GM12878 (cell line): ENCODE measurements around the gene ERFL. TPM values are rescaled to one million over a fixed set of nuclear protein-coding genes. Genes with fewer than 3 reads are reported as not detected.

ENCODE experiments used
- ATAC-seq: fragments of 200-7000 bp; cut with Tn5 transposase; 3 replicates; pipeline ENCODE4 v1.9.1; 2020; ENCODE audit warnings: mild to moderate bottlenecking, moderate library complexity
- BruUV-seq: library from RNA; stranded (reverse); fragments of 400-500 nt; replicated peaks from 2 replicates; lab custom pipeline; 2021; lab: Mats Ljungman, UMichigan
- CTCF ChIA-PET: fragments of 300-600 bp; sonication (Branson Sonifier 250); formaldehyde crosslinking; extraction: SDS; loops from one replicate; lab custom pipeline; 2021; ENCODE audit warnings: inconsistent platforms; lab: Yijun Ruan, JAX
- POLR2A ChIA-PET: fragments of 350-600 bp; formaldehyde crosslinking; extraction: SDS; loops from one replicate; lab custom pipeline; 2021; ENCODE audit warnings: inconsistent platforms; lab: Charles Lee
- RAD21 ChIA-PET: fragments of 300-600 bp; sonication (Branson Sonifier 250); formaldehyde crosslinking; loops from one replicate; lab custom pipeline; 2023; ENCODE audit warnings: antibody characterized with exemption; ENCODE audit not compliant: unreplicated experiment; lab: Charles Lee
- SMC1A ChIA-PET: fragments of 300-600 bp; sonication (Branson Sonifier 250); formaldehyde crosslinking; loops from one replicate; lab custom pipeline; 2023; ENCODE audit not compliant: unreplicated experiment, uncharacterized antibody; lab: Charles Lee
- DNase-seq: peaks from one replicate; pipeline ENCODE4 v3.0.0-alpha.2; 2011; ENCODE audit warnings: low read depth, low spot score
- FAIRE-seq: peaks from 3 replicates; lab custom pipeline; 2011; peaks lifted over from hg19 to GRCh38; lab: Jason Lieb, UNC
- H2AFZ ChIP-seq: 2 replicates; pipeline ENCODE4 v1.6.0; 2011; ENCODE audit warnings: low read depth, low read length, control low read depth; ENCODE audit not compliant: control insufficient read depth
- H3K27ac ChIP-seq: 2 replicates; pipeline ENCODE4 v1.5.1; 2011; ENCODE audit warnings: control low read depth; ENCODE audit not compliant: control insufficient read depth, insufficient read depth
- H3K27me3 ChIP-seq, 2 experiments: replicated peaks in 1 of 2; 2 replicates each; pipeline versions ENCODE4 v1.6.0 to v1.6.1; 2011; ENCODE audit warnings: low read length in 1 of 2; ENCODE audit not compliant: control insufficient read depth in 2 of 2, insufficient read depth in 2 of 2
- H3K36me3 ChIP-seq, 2 experiments: 2 replicates each; pipeline ENCODE4 v1.5.1; 2011; ENCODE audit warnings: low read length in 1 of 2; ENCODE audit not compliant: control insufficient read depth in 2 of 2, insufficient read depth in 2 of 2
- H3K4me1 ChIP-seq: 2 replicates; pipeline ENCODE4 v1.6.1; 2011; ENCODE audit warnings: mild to moderate bottlenecking, low read length, moderate library complexity, mixed read lengths; ENCODE audit not compliant: control insufficient read depth, insufficient read depth
- H3K4me2 ChIP-seq: 2 replicates; pipeline ENCODE4 v1.6.0; 2011; ENCODE audit warnings: control low read depth; ENCODE audit not compliant: control insufficient read depth, insufficient read depth
- H3K4me3 ChIP-seq: fragments of 200-600 bp; sonication (generic); 2 replicates; pipeline ENCODE4 v1.5.1; 2016
- H3K79me2 ChIP-seq: 2 replicates; pipeline ENCODE4 v1.6.0; 2011; ENCODE audit warnings: low read length; ENCODE audit not compliant: control insufficient read depth, insufficient read depth
- H3K9ac ChIP-seq: 2 replicates; pipeline ENCODE4 v1.8.0; 2011; ENCODE audit warnings: low read length, control low read depth, mixed read lengths; ENCODE audit not compliant: control insufficient read depth, insufficient read depth
- H3K9me3 ChIP-seq: replicated peaks from 3 replicates; pipeline ENCODE4 v1.5.1; 2011; ENCODE audit warnings: mild to moderate bottlenecking, low read length; ENCODE audit not compliant: control insufficient read depth, insufficient read depth
- H4K20me1 ChIP-seq: 2 replicates; pipeline ENCODE4 v1.6.0; 2011; ENCODE audit not compliant: control insufficient read depth, insufficient read depth
- BHLHE40 ChIP-seq, 2 experiments: fragments of 450-650 bp in 1 of 2; IDR thresholded peaks; 2 replicates each; pipeline ENCODE4 v1.6.1; 2011 to 2017; ENCODE audit warnings: low read depth in 2 of 2, borderline replicate concordance in 1 of 2, improper control_type of control experiment in 1 of 2, low read length in 1 of 2, mild to moderate bottlenecking in 1 of 2
- GATAD2B ChIP-seq: fragments of 450-650 bp; conservative IDR thresholded peaks from 2 replicates; pipeline ENCODE4 v1.6.1; 2017; ENCODE audit warnings: low read depth, mild to moderate bottlenecking, moderate library complexity
- IKZF1 ChIP-seq: fragments of 450-650 bp; conservative IDR thresholded peaks from 2 replicates; pipeline ENCODE4 v1.6.1; 2017; ENCODE audit warnings: antibody characterized with exemption, mild to moderate bottlenecking
- RCOR1 ChIP-seq: conservative IDR thresholded peaks from 2 replicates; pipeline ENCODE4 v1.6.1; 2012; ENCODE audit warnings: low read depth, low read length, improper control_type of control experiment
- RELA ChIP-seq: fragments of 450-650 bp; IDR thresholded peaks from 2 replicates; pipeline ENCODE4 v1.8.0; 2014; ENCODE audit warnings: borderline replicate concordance; ENCODE audit not compliant: partially characterized antibody
- SIN3A ChIP-seq: IDR thresholded peaks from 2 replicates; pipeline ENCODE4 v1.6.1; 2012; ENCODE audit warnings: low read depth, low read length, improper control_type of control experiment
- SMARCA5 ChIP-seq: fragments of 450-650 bp; IDR thresholded peaks from 2 replicates; pipeline ENCODE4 v1.6.1; 2017; ENCODE audit warnings: mild to moderate bottlenecking
- SREBF1 ChIP-seq: IDR thresholded peaks from 2 replicates; pipeline ENCODE4 v1.6.1; 2012; ENCODE audit warnings: mild to moderate bottlenecking, low read length
- SUZ12 ChIP-seq: fragments of 200-600 bp; sonication (generic); IDR thresholded peaks from one replicate; pipeline ENCODE4 v1.6.1; 2018; ENCODE audit warnings: antibody characterized with exemption, mild to moderate bottlenecking; ENCODE audit not compliant: unreplicated experiment
- ZZZ3 ChIP-seq: IDR thresholded peaks from 2 replicates; pipeline ENCODE4 v1.6.1; 2011; ENCODE audit warnings: low read depth; ENCODE audit not compliant: control insufficient read depth, insufficient read length
- WGBS: methylation state at CpG from one replicate; pipeline ENCODE4 v1.1.6; 2016; ENCODE audit warnings: low lambda C conversion rate; ENCODE audit not compliant: insufficient replicate concordance, insufficient coverage; ENCODE audit errors: missing lambda C conversion rate; 5-methylcytosine and 5-hydroxymethylcytosine counted together
- in situ Hi-C: fragments of 300-500 bp; cut with MboI; formaldehyde crosslinking; loops from 9 replicates; pipeline ENCODE4 v1.14.3; 2018; ENCODE audit warnings: mixed read lengths
- intact Hi-C: fragments of 100-400 bp; cut with micrococcal nuclease; formaldehyde crosslinking; loops from one replicate; pipeline ENCODE4 v1.14.2; 2022; ENCODE audit not compliant: unreplicated experiment
- polyA plus RNA-seq, 11 experiments: library from polyadenylated mRNA; depleted of rRNA in 4 of 11; unstranded in 6 of 11; stranded (reverse) in 5 of 11; fragments of >200 nt; fragmentation: Nextera tagmentation in 4 of 11; fragmentation: Illumina TruSeq in 1 of 11; extraction: Ambion mirVana in 4 of 11; extraction: Trizol in 1 of 11; gene quantifications; 1 replicate in 1 of 11; 2 replicates in 10 of 11; pipeline versions ENCODE4 v1.2.1 to v1.2.3, GENCODE V29; 2011 to 2016; ENCODE audit warnings: inconsistent platforms in 2 of 11, missing spikeins in 2 of 11, low read depth in 1 of 11
- total RNA-seq, 4 experiments: library from RNA; depleted of rRNA in 3 of 4; stranded (reverse); fragments of >200 nt in 3 of 4; fragmentation: Illumina TruSeq in 1 of 4; extraction: Trizol in 1 of 4; gene quantifications; 2 replicates each; pipeline versions ENCODE4 v1.2.1 to v1.2.3, GENCODE V29; 2013 to 2021
- TF ChIP-seq, protein P1 (sequence below): fragments of 450-650 bp; IDR thresholded peaks from 2 replicates; pipeline ENCODE4 v1.6.1; 2017; ENCODE audit warnings: low read depth, mild to moderate bottlenecking, moderate library complexity
- TF ChIP-seq, protein P2 (sequence below): IDR thresholded peaks from 2 replicates; pipeline ENCODE4 v1.6.1; 2012; ENCODE audit warnings: low read depth, low read length, improper control_type of control experiment
- TF ChIP-seq, protein P3 (sequence below): fragments of 450-650 bp; IDR thresholded peaks from 2 replicates; pipeline ENCODE4 v1.6.1; 2018; ENCODE audit warnings: mild to moderate bottlenecking, low read depth, moderate library complexity; ENCODE audit not compliant: partially characterized antibody
- TF ChIP-seq, protein P4 (sequence below): fragments of 450-650 bp; IDR thresholded peaks from 2 replicates; pipeline ENCODE4 v1.6.1; 2017; ENCODE audit warnings: mild to moderate bottlenecking

ERFL gene
- total and polyA plus RNA-seq, 10 of the 15 experiments (the other 5 are each of a cell fraction or from before 2014, with no cell fraction given), result 0.04 to 0.10 (median 0.05) TPM; not detected in 7

DNA sequence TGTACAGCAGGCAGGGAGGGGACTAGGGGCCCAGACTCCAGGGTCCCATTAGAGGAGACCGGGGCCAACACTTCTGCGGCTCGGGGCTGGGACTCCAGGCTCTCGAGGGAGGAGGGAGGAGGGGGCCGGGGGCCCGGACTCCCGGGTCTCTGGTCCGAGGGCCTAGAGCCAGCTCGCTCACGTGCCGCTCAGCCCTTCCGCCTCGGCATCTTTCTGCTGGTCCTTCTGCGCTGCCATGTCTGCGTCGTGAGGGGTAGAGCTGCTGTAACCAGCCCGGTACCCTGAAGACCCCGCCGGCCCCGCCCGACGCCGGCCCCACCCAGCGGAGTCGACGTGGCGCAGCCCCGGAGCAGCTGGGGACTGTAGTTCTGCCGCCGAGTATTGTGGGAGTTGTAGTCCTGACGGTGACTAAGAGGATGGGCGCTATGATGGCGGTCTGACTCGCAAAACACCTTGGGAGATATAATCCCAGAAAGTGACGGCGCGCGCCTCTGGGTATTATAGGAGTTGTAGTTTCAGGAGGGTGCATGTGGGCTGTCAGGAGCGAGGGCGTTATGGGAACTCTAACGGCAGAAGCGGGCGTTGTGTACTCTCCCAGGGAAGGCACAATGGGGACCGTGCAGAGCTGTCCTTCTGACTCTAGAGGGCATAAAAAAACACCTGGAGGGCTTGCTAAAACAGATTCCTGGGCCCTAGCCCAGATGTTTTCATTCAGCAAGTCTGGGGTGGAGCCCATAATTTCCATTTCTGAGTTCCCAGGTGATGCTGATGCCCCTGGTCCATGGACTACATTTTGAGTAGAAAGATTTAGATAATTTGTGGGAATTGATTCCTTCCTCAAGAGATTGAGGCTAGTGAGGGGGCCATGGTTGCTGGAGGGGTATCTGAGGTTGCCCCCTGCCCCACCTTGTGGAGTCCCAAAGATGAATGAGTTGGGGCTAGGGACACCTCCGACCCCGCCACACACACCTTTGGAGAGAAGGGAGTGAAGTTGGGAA is 31.1 kb upstream of the ERFL start, which contains the start of gene RABAC1:
RABAC1 (minus strand) TSS at position 266 of the 998 bp plus-strand sequence; CDS start at position 237, 29 bp downstream.
- BruUV-seq, result no TSS peak
- Histone ChIP-seq H3K79me2 (no peaks in the 10 kb centered on the region), H3K9ac (peak within 1 kb of the TSS; percentile 68), H3K27ac (peak within 1 kb of the TSS; percentile 72), H4K20me1 (no peaks in the 10 kb centered on the region), H3K27me3 (no peaks in the 10 kb centered on the region), H3K4me2 (peak within 1 kb of the TSS; percentile 86), H3K36me3 (no peaks in the 10 kb centered on the region), H3K9me3 (no peaks in the 10 kb centered on the region), H2AFZ (peak within 1 kb of the TSS; percentile 99), H3K4me1 (peaks cover 12% of the 10 kb centered on the region), H3K4me3 (peak within 1 kb of the TSS; percentile 89)
- ATAC-seq, result peak; percentile 94
- in situ Hi-C loops, result no loop called here
- peak; percentile 36 for DNase-seq
- POLR2A ChIA-PET, result interaction anchor here (2.7 to 2.9 kb wide), 2 partner anchors 13 to 99 kb away, joined by 16 to 20 read pairs; partner anchors contain the start of gene RPS19
- CTCF ChIA-PET, result interaction anchor here (0.9 to 4.8 kb wide), 12 partner anchors 15 to 206 kb away, joined by 3 to 51 read pairs (median 4); partner anchors contain the start of genes CEACAM3 and RPS19
- peak; percentile 83 for FAIRE-seq
- intact Hi-C loops, result loop anchor here (5.0 kb wide), 1 partner anchor 167 kb away; no protein-coding TSS in a partner anchor
- SMC1A ChIA-PET, result interaction anchor here (1.1 to 1.3 kb wide), 3 partner anchors 17 to 165 kb away, joined by 3 read pairs; no protein-coding TSS in a partner anchor
- RAD21 ChIA-PET, result interaction anchor here (0.8 to 2.4 kb wide), 9 partner anchors 10 to 284 kb away, joined by 3 to 8 read pairs (median 4); partner anchors contain the start of genes GSK3A and RPS19
- 7% methylated on average over 46 of the region's 46 CpGs for WGBS
- TF ChIP-seq, protein P1, sequence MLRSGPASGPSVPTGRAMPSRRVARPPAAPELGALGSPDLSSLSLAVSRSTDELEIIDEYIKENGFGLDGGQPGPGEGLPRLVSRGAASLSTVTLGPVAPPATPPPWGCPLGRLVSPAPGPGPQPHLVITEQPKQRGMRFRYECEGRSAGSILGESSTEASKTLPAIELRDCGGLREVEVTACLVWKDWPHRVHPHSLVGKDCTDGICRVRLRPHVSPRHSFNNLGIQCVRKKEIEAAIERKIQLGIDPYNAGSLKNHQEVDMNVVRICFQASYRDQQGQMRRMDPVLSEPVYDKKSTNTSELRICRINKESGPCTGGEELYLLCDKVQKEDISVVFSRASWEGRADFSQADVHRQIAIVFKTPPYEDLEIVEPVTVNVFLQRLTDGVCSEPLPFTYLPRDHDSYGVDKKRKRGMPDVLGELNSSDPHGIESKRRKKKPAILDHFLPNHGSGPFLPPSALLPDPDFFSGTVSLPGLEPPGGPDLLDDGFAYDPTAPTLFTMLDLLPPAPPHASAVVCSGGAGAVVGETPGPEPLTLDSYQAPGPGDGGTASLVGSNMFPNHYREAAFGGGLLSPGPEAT, result peak; percentile 40; the same call in 1 of the 2 replicates
- TF ChIP-seq SUZ12, result no peak
- TF ChIP-seq RCOR1, result no peak
- TF ChIP-seq ZZZ3, result no peak
- TF ChIP-seq SMARCA5, result peak; percentile 35; the same call in 1 of the 2 replicates
- peak; percentile 85 for TF ChIP-seq SREBF1
- TF ChIP-seq, protein P2, sequence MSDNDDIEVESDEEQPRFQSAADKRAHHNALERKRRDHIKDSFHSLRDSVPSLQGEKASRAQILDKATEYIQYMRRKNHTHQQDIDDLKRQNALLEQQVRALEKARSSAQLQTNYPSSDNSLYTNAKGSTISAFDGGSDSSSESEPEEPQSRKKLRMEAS, result no peak
- TF ChIP-seq BHLHE40 (IDR thresholded peaks at IDR 0.05; ENCODE audit: borderline replicate concordance in 1 of 2, low read depth in 2 of 2, low read length in 1 of 2), result peak; percentile 62 to 89
- TF ChIP-seq SIN3A, result no peak
- no peak for TF ChIP-seq RELA
- TF ChIP-seq, protein P3, sequence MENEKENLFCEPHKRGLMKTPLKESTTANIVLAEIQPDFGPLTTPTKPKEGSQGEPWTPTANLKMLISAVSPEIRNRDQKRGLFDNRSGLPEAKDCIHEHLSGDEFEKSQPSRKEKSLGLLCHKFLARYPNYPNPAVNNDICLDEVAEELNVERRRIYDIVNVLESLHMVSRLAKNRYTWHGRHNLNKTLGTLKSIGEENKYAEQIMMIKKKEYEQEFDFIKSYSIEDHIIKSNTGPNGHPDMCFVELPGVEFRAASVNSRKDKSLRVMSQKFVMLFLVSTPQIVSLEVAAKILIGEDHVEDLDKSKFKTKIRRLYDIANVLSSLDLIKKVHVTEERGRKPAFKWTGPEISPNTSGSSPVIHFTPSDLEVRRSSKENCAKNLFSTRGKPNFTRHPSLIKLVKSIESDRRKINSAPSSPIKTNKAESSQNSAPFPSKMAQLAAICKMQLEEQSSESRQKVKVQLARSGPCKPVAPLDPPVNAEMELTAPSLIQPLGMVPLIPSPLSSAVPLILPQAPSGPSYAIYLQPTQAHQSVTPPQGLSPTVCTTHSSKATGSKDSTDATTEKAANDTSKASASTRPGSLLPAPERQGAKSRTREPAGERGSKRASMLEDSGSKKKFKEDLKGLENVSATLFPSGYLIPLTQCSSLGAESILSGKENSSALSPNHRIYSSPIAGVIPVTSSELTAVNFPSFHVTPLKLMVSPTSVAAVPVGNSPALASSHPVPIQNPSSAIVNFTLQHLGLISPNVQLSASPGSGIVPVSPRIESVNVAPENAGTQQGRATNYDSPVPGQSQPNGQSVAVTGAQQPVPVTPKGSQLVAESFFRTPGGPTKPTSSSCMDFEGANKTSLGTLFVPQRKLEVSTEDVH, result no peak
- TF ChIP-seq, protein P4, sequence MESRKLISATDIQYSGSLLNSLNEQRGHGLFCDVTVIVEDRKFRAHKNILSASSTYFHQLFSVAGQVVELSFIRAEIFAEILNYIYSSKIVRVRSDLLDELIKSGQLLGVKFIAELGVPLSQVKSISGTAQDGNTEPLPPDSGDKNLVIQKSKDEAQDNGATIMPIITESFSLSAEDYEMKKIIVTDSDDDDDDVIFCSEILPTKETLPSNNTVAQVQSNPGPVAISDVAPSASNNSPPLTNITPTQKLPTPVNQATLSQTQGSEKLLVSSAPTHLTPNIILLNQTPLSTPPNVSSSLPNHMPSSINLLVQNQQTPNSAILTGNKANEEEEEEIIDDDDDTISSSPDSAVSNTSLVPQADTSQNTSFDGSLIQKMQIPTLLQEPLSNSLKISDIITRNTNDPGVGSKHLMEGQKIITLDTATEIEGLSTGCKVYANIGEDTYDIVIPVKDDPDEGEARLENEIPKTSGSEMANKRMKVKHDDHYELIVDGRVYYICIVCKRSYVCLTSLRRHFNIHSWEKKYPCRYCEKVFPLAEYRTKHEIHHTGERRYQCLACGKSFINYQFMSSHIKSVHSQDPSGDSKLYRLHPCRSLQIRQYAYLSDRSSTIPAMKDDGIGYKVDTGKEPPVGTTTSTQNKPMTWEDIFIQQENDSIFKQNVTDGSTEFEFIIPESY, result no peak
- TF ChIP-seq IKZF1, result peak; percentile 98
- 0 out of 2 replicates have a peak, but pooled peaks have one; percentile 47 for TF ChIP-seq GATAD2B
